OCI-LY3 (cell line): ENCODE results near the gene CHD2.

Source experiments
- H2AFZ ChIP-seq: fragments of 200-600, 300-600 bp; shearing (Covaris generic); 2 replicates; pipeline ENCODE4 v1.6.0; 2014; ENCODE audit warnings: antibody characterized with exemption, low read depth, low read length
- H3K27ac ChIP-seq: fragments of 200-600, 300-600 bp; sonication (generic); 2 replicates; pipeline ENCODE4 v1.5.1; 2014; ENCODE audit warnings: mild to moderate bottlenecking, low read length, moderate library complexity, mixed read lengths
- H3K27me3 ChIP-seq: fragments of 200-600, 300-600 bp; sonication (generic); 2 replicates; pipeline ENCODE4 v1.6.1; 2014; ENCODE audit warnings: low read depth, low read length, mixed read lengths
- H3K36me3 ChIP-seq: fragments of 200-600, 300-600 bp; sonication (generic); replicated peaks from 2 replicates; pipeline ENCODE3; 2014; ENCODE audit warnings: low read depth, low read length, mixed read lengths
- H3K4me1 ChIP-seq: fragments of 300-600, 200-600 bp; sonication (generic); 2 replicates; pipeline ENCODE4 v1.6.1; 2014; ENCODE audit warnings: low read length, mixed read lengths
- H3K4me2 ChIP-seq: fragments of 200-600, 300-600 bp; sonication (generic); 2 replicates; pipeline ENCODE4 v1.6.1; 2014; ENCODE audit warnings: low read length, mixed read lengths
- H3K4me3 ChIP-seq: fragments of 300-600, 200-600 bp; sonication (generic); 2 replicates; pipeline ENCODE4 v1.5.1; 2014; ENCODE audit warnings: antibody characterized with exemption, mild to moderate bottlenecking, low read length, moderate library complexity
- H3K79me2 ChIP-seq: fragments of 300-600, 200-600 bp; shearing (Covaris generic); 2 replicates; pipeline ENCODE4 v1.6.1; 2014; ENCODE audit warnings: mild to moderate bottlenecking, low read length, mixed read lengths
- H3K9ac ChIP-seq: fragments of 300-600, 200-600 bp; shearing (Covaris generic); 2 replicates; pipeline ENCODE4 v1.6.0; 2014; ENCODE audit warnings: mild to moderate bottlenecking, low read length, moderate library complexity
- H3K9me3 ChIP-seq: fragments of 200-600, 300-600 bp; shearing (Covaris generic); 2 replicates; pipeline ENCODE4 v1.6.1; 2014; ENCODE audit warnings: low read length, mixed read lengths; ENCODE audit not compliant: insufficient read depth
- H4K20me1 ChIP-seq: fragments of 200-600, 300-600 bp; sonication (generic); 2 replicates; pipeline ENCODE4 v1.6.1; 2016; ENCODE audit warnings: low read length, mixed read lengths; ENCODE audit not compliant: insufficient read depth
- EZH2phosphoT487 ChIP-seq: fragments of 200-600 bp; shearing (Covaris generic); IDR thresholded peaks from 2 replicates; pipeline ENCODE4 v1.6.1; 2018; ENCODE audit warnings: antibody characterized with exemption, mixed run types, low read depth
- TF ChIP-seq, protein P1 (sequence below): fragments of 200-600, 300-600 bp; sonication (generic); IDR thresholded peaks from 2 replicates; pipeline ENCODE4 v1.5.1; 2014; ENCODE audit warnings: antibody characterized with exemption, low read length, low read depth

The CHD2 gene

DNA sequence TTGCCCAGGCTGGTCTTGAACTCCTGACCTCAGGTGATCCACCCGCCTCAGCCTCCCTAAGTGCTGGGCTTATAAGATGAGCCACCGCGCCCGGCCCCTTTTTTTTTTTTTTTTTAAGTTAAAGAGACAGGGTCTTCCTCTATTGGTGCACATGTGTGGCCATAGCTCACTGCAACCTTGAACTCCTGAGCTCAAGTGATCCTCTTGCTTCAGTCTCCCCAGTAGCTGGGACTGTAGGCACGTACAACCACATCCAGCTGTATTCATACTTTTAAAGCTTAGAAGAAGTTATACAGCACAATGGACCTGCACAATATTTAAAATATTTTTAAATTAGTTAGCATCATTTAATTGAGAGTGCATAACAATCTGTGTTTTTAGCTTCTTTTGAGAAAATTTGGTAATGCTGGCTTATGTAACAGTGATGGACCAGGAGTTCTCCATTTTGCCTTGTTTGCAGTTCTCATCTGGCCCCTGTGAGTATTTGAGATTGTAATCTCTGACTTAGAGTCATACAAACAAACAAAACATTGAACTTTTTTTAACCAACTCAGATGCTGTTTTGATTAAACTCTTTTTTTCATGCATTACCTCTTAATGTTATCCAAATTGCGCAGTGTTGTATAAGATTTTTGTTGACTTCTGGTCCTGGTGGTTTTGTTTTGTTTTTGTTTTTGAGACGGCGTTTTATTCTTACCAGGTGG lies 33.0 kb downstream of the CHD2 start:
- Histone ChIP-seq H3K9me3 (no peaks in the 10 kb centered on the region), H3K27ac (no peak overlapping the region), H3K27me3 (no peaks in the 10 kb centered on the region), H3K9ac (no peak overlapping the region), H2AFZ (no peak overlapping the region), H3K4me2 (no peak overlapping the region), H3K4me1 (no peaks in the 10 kb centered on the region), H3K79me2 (peaks cover 72% of the 10 kb centered on the region), H3K36me3 (peaks cover 82% of the 10 kb centered on the region), H3K4me3 (no peak overlapping the region), H4K20me1 (peaks cover 29% of the 10 kb centered on the region)
- TF ChIP-seq, protein P1, sequence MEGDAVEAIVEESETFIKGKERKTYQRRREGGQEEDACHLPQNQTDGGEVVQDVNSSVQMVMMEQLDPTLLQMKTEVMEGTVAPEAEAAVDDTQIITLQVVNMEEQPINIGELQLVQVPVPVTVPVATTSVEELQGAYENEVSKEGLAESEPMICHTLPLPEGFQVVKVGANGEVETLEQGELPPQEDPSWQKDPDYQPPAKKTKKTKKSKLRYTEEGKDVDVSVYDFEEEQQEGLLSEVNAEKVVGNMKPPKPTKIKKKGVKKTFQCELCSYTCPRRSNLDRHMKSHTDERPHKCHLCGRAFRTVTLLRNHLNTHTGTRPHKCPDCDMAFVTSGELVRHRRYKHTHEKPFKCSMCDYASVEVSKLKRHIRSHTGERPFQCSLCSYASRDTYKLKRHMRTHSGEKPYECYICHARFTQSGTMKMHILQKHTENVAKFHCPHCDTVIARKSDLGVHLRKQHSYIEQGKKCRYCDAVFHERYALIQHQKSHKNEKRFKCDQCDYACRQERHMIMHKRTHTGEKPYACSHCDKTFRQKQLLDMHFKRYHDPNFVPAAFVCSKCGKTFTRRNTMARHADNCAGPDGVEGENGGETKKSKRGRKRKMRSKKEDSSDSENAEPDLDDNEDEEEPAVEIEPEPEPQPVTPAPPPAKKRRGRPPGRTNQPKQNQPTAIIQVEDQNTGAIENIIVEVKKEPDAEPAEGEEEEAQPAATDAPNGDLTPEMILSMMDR, result no peak
- no peak for TF ChIP-seq EZH2phosphoT487

DNA sequence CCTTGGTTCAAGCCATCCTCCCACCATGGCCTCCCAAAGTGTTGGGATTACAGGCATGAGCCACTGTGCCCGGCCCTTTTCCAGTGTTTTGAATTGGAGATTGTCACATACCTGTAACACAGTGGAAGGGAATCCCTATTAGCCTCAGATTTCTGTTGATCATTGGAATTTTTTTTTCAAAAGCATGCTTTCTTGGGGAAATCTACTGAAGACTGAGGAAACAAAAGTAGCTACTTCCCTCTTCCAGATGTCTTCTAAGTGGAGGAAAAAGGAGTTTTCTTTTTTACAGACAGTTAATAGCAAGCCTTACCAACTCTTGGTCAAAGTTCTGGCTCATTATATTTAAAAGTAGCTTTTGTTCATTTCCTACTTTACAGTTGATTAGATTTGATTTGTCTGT lies 33.7 kb downstream of the CHD2 start:
- Histone ChIP-seq H3K36me3 (peaks cover 82% of the 10 kb centered on the region), H3K4me3 (no peak overlapping the region), H3K9me3 (no peaks in the 10 kb centered on the region), H3K9ac (no peak overlapping the region), H3K4me2 (no peak overlapping the region), H3K79me2 (peaks cover 65% of the 10 kb centered on the region), H3K4me1 (no peaks in the 10 kb centered on the region), H2AFZ (no peak overlapping the region), H3K27me3 (no peaks in the 10 kb centered on the region), H3K27ac (no peak overlapping the region), H4K20me1 (peaks cover 29% of the 10 kb centered on the region)
- TF ChIP-seq EZH2phosphoT487, result no peak
- TF ChIP-seq, protein P1, result no peak

DNA sequence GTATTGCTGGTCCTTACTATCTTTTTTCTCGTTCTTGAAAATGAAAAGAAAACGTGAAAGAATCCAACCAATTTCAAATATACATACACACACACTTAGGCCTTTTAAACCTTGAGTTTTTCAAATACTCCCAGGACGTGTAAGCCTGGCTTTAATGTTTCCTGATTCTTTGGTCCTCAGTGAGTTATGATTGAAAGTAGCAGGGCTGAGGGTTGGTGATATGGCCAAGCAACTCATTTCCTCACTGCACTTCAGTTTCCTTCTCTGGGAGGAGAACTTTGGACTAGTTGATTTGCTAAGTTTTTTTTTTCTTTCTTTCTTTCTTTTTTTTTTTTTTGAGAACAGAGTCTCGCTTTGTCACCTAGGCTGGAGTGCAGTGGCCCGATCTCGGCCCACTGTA lies 34.6 kb downstream of the CHD2 start:
- Histone ChIP-seq H3K4me1 (no peaks in the 10 kb centered on the region), H3K27ac (no peak overlapping the region), H3K4me3 (no peak overlapping the region), H3K4me2 (no peak overlapping the region), H3K9ac (no peak overlapping the region), H2AFZ (no peak overlapping the region), H3K27me3 (no peaks in the 10 kb centered on the region), H4K20me1 (peaks cover 29% of the 10 kb centered on the region), H3K36me3 (peaks cover 84% of the 10 kb centered on the region), H3K79me2 (peaks cover 64% of the 10 kb centered on the region), H3K9me3 (no peaks in the 10 kb centered on the region)
- TF ChIP-seq EZH2phosphoT487, result no peak
- TF ChIP-seq, protein P1, result no peak

DNA sequence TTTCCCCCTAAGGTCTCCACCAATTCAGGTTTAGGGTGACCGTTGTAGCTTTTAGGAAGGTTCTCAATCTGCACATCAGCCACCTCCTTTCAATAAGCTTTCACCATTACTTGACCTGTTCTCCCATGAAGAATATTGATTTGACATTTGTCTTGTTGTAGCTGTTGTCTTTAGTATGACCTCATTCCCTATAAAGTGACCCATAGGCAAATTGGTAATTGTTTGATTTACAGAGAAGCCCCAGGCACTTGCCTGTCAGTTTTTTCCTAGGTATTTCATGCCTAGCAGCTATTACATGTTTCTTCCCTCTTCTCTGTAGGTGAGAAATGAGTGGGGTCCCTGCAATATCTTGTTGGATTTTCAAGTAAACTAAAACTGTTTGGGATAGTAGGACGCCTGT lies 36.0 kb downstream of the CHD2 start:
- Histone ChIP-seq H3K36me3 (peaks cover 80% of the 10 kb centered on the region), H3K4me2 (no peak overlapping the region), H3K79me2 (peaks cover 52% of the 10 kb centered on the region), H3K9ac (no peak overlapping the region), H3K4me3 (no peak overlapping the region), H2AFZ (no peak overlapping the region), H3K9me3 (no peaks in the 10 kb centered on the region), H3K27ac (no peak overlapping the region), H4K20me1 (peaks cover 19% of the 10 kb centered on the region), H3K4me1 (no peaks in the 10 kb centered on the region), H3K27me3 (no peaks in the 10 kb centered on the region)
- no peak for TF ChIP-seq EZH2phosphoT487
- TF ChIP-seq, protein P1, result no peak
